DMS153 treated with DMSO at 0.1 percent for 48 hours (cell line): Measurements from ENCODE around the gene DDN.

Experiments used
- DNase-seq: peaks from one replicate; lab custom pipeline; 2025; ENCODE audit not compliant: unreplicated experiment; lab: John Stamatoyannopoulos, UW

The DDN gene

DNA sequence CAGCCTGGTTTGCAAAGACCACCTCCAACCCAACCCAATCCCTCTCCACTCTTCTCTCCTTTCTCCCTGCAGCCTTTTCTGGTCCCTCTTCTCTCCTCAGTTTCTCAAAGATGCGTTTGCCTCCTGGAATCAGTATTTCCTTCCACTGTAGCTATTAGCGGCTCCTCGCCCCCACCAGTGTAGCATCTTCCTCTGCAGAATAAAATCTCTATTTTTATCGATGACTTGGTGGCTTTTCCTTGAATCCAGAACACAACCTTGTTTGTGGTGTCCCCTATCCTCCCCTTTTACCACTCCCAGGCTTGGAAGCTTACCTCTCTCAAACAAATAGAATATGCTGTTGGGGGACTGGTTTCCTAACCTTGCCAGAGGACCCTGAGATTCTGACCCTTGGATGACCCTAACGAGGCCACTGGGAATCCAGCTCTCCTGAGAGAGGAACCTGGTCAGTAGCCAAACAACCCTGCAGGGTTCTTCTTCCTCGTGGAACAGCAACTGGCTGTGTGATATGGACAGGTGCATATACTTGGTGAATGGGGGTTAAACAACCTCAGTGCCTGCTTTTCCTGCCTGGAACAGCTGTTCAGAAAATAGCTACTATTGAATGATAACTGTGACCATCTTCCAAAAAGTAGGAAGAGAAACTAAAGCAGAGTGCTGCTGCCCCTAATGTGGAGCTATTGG lies 16.6 kb downstream of the DDN start:
- no peak for DNase-seq

DNA sequence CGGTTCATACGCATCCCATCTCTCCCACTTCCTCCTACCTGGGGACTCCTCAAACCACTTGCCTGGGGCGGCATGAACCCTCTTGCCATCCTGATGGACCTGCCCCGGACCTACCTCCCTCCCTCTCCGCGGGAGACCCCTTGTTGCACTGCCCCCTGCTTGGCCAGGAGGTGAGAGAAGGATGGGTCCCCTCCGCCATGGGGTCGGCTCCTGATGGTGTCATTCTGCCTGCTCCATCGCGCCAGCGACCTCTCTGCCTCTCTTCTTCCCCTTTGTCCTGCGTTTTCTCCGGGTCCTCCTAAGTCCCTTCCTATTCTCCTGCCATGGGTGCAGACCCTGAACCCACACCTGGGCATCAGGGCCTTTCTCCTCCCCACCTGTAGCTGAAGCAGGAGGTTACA lies 17.4 kb downstream of the DDN start:
- no peak for DNase-seq

DNA sequence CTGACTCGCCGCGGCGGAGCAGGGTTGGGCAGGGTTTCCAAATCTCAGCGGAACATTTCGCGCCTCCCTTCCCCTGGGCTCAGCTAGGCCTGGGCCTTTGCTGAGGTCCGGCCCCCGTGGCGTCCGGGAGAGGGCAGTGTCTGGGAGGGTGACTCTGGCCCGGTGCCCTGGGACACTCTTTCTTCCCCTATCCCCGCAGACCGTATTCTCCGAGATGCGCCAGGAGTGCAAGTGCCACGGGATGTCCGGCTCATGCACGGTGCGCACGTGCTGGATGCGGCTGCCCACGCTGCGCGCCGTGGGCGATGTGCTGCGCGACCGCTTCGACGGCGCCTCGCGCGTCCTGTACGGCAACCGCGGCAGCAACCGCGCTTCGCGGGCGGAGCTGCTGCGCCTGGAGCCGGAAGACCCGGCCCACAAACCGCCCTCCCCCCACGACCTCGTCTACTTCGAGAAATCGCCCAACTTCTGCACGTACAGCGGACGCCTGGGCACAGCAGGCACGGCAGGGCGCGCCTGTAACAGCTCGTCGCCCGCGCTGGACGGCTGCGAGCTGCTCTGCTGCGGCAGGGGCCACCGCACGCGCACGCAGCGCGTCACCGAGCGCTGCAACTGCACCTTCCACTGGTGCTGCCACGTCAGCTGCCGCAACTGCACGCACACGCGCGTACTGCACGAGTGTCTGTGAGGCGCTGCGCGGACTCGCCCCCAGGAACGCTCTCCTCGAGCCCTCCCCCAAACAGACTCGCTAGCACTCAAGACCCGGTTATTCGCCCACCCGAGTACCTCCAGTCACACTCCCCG lies 18.0 kb downstream of the DDN start:
- DNase-seq = no peak

DNA sequence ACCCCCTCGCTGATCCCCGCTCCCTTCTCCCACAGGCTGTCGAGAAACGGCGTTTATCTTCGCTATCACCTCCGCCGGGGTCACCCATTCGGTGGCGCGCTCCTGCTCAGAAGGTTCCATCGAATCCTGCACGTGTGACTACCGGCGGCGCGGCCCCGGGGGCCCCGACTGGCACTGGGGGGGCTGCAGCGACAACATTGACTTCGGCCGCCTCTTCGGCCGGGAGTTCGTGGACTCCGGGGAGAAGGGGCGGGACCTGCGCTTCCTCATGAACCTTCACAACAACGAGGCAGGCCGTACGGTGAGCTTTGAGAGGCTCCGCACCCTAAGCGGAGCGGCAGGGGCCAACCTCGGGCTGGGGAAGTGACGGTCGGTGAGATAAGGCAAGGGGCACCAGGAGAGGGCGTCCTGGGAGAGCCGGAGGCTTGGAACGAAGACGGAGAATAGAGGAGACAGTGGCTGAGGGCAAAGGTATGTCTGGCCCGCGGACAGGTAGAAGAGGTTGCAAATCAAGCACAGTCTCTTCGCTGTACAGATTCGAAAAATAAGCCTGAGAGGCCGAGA lies 18.7 kb downstream of the DDN start:
- no peak for DNase-seq

DNA sequence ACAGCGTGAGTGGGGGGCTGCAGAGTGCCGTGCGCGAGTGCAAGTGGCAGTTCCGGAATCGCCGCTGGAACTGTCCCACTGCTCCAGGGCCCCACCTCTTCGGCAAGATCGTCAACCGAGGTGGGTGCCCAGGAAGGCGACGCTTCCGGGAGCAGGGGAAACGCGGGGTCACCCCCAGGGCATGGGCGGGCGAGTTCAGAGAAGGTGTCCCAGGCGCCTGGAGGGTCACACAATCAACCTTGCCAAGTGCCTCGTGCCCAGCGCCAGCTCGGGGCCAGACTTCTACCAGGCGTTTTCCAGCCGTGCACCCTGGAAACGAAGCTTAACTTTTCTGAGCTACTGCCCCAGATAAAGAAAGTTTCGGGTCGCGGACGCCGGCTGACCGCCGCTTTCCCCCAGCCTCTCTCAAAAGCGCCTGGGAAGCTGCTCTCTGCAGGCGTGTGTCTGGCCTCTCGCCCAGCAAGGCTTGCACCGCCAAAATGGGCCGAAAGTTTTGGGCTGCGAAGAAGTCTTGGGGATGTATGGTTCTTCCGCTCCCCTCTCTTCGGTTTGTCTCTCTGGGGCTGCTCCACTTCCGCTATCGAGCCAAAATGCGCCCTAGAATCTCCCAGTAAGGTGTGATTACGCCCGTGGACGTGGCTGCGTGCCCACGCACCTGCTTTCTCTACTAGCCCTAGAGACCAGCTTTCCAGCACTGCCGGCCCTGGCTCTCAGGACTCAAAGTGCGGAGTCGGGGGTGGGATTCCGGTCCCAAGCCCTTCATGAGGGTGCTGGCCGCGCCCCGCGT lies 19.4 kb downstream of the DDN start:
- DNase-seq = no peak

DNA sequence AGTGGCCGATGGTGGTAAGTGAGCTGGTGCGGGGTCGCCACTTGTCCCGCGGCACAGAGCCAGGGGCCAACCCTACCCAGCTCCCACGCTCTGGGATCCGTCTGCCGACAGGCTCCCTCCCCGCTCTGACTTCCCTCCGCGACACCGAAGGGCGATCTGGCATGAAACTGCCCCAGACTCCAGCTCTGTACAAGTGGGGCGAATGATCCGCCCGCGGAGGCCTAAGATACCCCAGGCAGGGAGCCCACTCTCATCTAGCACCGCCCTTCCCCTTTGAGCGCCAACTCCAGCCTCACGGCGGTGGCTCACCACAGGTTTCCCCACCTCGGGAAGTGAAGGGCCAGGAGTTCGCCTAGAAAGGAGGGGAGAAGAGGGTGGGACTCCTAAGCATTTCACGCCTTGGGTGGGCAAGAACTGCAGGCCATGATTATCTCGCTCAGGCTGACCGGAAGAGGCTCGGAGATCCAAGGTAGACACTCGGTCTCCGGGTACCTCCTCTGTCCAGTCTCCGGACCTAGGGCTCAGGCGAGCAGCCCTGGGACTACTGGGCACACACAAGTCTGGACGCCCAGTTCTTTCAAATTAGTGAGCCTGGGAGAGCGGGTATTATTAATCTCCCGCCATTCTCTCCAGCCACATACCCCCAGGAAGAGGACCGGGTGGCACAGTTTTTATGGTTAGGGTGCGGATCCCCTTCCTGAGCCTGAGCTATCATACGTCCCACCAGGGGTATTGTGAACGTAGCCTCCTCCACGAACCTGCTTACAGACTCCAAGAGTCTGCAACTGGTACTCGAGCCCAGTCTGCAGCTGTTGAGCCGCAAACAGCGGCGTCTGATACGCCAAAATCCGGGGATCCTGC lies 20.2 kb downstream of the DDN start:
- DNase-seq = no peak

DNA sequence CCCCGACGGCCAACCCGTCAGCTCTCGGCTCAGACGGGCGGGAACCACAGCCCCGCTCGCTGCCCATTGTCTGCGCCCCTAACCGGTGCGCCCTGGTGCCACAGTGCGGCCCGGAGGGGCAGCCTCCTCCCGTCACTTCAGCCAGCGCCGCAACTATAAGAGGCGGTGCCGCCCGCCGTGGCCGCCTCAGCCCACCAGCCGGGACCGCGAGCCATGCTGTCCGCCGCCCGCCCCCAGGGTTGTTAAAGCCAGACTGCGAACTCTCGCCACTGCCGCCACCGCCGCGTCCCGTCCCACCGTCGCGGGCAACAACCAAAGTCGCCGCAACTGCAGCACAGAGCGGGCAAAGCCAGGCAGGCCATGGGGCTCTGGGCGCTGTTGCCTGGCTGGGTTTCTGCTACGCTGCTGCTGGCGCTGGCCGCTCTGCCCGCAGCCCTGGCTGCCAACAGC lies 20.9 kb downstream of the DDN start, which contains the start of gene WNT1:
WNT1 (plus strand) TSS at position 32 of the 450 bp plus-strand sequence; CDS start at position 361, 329 bp downstream.
- DNase-seq = no peak

DNA sequence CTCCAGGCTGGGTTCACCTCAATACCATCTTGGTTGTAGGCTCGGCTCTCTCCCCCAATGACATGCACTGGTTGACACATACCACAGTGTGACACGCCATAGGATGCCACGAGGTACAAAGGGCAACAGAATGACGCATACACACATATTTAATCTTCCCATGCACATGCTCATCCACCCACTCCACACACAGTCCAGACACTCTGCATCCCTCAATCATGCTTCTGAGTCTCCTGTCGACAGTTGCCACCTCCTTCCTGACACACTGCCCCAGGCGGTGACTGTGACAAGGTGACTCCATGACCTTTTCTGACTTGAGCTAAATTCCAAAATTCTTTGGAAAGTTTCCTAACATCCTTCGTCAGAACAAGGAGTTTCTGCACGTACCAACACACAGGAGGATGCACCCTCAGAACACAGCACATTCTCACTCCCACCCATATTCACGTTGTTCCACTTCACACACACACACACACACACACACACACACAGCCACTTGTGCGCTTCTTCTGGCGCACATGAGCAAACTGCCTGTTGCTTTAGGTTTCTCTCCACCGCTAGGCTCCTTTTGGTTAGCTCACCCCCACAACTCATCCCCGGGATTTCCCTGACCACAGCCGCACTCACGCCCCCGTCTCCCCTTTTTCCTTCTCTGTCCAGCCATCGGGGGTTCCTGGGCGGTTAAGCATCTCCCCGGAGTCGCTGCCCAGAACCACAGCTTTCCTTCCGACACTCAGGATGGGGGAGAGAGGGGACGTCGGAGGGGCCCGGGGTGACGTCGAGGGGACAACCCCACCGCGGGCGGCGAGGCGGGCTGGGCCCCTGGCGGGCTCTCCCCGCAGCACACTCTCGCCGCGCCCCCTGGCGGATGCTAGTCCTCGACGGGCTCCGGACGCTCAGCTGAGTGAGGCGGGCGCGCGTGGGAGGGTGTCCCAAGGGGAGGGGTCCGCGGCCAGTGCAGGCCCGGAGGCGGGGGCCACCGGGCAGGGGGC lies 21.6 kb downstream of the DDN start:
- no peak for DNase-seq

DNA sequence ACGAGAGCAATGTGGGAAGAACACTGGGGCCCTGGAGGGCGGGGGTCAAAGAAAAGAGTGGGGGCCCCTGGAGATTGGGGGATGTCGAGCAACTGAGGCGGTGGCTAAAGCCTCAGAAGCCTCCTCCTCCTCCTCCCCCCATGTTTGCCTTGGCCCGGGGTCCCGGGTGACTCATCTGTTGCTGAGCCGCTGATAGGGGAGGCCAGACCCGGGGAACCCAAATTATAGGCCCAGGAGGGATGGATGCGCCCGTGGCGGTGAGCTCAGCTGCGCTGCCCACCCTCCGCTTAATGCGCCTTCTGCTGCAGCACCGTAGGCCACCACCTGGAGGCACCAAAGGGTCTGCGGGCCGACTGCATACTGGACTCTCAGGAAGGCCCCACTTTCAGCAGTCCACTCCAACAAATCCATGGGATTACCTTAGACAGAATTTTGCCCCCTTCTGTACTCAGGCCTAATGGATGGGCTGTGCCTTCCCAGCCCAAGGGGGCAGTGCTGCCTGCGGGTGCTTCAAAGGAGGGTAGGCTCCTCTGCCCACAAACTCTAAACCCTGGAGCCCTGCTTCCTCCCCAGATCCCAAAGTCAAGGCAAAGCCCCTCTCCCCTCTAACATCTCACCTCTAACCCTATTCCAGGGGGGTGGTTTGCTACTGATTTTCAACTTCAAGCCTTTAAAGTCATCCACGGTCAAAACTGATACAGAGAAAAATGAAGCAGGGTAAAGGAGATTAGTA lies 25.1 kb downstream of the DDN start:
- no peak for DNase-seq

DNA sequence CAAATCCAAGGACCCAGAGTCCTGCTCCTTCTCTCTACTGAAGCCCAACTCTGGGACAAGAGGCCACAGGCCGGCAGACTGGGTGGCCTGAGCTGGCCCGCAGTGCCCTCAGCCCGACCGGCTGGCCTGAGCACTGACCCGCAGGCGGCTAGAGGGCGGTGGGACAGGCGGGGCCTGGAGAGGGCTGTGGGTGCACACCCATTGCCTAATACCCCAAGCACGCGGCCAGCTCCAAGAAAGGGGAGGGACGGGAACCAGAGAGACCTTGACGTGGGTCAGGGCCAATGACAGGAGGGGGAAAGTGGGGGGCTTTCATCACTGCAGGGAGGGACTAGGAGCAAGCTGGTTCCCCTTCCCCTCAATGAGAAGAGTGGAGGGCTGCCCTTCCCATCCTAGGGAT lies 25.6 kb downstream of the DDN start:
- DNase-seq = no peak

DNA sequence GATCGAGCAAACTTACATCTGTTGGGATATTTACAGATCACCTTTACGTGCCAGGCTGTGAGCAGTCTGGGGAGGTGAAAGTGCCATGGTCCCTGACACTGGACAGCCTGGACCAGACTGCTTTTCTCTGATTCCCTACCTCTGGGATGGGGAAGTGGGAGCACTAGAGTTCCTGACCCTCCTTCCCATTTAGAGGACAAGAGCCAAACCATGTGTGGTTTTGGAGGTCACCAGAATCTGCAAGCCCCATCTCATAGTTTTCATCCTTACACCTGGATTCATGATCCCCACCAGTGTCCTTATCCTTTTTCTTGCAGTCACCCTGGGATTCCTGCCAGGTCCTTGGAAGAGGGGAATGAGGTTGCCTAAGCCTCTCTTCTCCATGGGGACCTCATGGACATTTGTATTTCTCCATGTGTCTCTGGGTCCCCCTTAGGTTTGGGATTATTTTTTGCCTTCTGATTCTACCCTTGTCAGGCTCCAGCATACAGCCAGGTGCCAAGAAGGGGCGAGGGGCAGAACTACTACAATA lies 26.2 kb downstream of the DDN start:
- no peak for DNase-seq

DNA sequence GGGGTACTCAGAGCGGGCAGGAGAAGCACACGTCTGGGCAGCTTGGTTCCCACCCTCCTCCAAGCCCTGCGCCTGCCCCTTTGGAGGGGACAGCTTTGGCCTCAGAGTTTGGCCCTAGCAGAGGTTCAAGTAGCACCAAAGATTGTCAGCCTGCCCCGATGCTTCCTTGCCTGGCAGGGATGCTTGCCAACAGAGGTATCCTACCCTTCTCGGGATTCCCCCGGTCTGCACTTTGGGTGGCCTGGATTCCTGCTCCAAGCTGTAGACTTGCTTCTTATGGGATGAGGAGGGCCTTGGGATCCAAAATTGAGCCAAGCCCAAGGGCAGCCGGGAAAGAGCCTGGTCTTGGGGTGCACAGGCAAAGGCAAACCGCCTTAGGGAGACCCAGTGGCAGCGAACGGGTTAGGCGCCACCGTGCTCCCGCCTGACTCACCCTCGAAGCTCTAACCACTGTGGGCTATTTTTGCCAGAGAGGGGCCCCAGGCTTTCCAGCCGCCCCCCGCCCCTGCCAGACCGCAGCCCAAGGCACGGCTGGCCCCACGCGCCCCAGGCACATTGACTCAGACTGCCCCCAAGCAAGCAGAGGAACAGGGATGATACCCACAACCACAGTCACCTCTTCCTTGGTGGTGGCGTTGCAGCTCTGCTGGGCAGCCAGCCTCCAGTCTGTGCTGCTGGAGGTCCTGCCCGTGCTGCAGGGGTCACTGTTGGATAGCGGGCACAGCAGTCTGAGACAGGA lies 26.8 kb downstream of the DDN start:
- no peak for DNase-seq

DNA sequence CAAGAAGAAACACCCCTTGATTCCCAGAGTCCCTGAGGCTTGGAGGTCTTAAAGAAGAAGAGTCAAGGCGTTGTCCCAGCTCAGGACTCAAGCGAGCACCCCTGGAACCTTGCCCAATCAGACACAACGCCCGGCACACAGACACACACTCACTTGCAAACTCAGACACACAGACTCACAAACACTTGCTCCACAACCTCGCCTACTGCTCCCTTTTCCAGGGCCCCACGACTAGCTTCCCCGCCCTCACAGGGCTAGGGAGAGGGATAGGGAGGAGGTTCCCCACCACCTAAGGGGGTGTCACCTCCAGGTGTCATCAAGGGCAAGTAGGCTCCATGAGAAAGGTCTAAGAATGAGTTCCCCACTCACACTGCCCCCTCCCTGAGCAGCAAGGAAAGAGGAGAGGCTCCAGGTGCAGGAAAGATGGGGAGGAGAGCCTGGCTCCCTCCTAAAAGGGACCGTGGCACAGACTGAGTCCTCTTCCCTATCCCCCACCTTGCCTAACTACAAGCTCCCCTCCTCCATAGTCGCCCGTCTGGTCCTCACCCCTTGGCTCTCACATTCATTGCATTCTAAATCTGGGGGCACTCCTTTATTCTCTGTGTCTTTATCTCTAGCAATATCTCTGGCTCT lies 28.4 kb downstream of the DDN start:
- no peak for DNase-seq

DNA sequence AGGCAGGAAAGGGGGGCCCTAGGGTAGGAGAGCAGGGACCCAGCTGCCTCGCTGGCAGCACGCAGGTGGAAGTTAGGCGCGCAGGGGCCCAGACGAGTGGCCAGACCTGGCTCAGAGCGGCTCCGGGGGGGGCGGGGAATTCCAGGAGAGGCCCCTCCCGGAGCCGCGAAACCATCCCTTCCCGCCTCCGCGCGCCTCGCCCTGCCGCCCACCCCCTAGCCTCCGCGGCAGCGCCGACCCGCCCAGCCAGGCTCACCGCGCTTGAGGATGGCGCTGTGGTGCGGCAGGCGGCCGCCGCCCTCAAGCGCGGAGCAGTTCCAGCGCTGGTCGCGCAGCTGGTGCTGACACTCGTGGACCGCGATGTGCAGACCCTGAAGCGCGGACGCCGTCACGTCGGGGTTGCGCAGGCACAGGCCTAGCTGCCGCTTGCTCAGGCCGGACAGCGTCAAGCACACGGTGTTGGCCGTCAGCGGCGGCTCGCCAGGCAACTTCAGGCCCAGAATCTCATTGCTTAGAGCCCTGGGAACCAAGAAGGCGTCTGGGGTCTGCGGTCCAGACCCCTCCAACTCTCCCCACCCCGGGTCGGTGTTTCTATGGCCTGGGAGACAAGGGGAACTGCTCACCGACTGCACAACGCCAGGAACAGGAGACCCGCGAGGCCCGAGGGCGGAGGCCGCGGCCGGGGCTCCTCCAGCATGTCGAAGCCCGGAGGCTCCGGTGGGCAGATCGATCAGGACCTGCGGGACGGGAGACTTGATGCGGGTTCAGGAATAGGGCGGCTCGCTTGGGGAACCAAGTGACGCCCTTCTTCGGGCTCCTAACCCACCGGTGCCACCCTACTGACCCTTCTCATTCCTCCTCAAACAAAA lies 29.1 kb downstream of the DDN start:
- DNase-seq = no peak

DNA sequence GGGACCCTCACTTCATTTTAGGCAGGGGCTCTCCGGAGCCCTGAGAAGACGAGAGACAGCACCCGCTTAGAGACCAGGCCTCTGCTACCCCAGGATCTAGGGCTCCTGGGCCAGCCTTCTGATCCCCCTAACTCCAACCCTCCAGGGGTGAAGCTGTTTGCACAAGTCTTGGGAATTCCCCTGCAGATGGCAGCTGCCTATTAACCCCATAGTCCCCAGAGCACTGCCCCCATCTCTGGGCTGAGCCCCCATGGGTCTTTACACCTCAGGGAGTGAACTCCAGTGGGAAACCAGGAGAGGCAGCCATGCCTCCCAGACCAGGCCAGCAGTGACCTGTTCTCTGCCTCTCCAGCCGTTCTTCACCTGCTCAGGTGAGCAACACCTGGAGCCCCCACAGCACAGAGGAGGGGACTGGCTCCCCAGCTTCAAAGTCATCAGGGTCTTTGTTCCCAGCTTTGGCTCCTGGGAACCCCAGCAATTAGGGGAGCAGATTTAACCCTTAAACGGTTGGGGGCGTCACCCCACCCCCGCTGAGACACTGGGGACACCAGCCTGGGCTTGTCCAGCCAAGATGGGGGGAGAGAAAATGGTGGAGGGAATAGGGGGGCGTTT lies 29.9 kb downstream of the DDN start:
- no peak for DNase-seq

DNA sequence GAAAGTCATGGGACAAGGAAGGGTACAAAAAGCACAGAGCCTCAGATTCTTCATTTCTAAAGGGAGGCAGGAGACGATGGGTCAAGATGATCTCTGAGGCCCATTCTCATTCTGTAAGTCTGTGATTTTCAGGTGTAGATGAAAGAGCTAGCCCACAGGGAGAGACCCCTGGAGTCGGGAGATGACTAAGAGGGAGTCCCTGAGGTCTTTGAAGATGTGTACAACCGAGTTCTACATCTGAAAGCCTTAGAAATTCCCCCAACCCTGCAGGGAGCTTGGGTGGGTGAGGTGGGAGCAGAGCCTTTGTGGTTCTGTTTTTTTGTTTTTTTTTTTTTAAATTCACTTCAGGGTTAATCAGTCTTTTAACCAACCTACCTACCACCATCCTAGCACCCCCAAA lies 30.7 kb downstream of the DDN start:
- no peak for DNase-seq
